Mucosa of descending colon (tissue), 3 donors: ENCODE data around the gene ENAH. TPM values are rescaled to one million over a fixed set of nuclear protein-coding genes. Genes with fewer than 3 reads are reported as not detected.
A peak's percentile ranks its signal among the peaks of the same experiment; 100 is the strongest.

ENCODE experiments used
- ATAC-seq: fragments of 200-7000 bp; cut with Tn5 transposase; one replicate; pipeline ENCODE4 v1.9.1; 2020; ENCODE audit warnings: mild to moderate bottlenecking, moderate library complexity
- DNase-seq, 3 donors: peaks; one replicate each; pipeline ENCODE4 v3.0.0-alpha.2; 2020
- H3K36me3 ChIP-seq: fragments of 200-600 bp; one replicate; pipeline ENCODE4 v1.8.0; 2021; ENCODE audit warnings: low read depth, mild to moderate bottlenecking
- H3K4me1 ChIP-seq: fragments of 200-600 bp; one replicate; pipeline ENCODE4 v1.8.0; 2021; ENCODE audit warnings: low read depth, mild to moderate bottlenecking
- H3K4me3 ChIP-seq: fragments of 200-600 bp; one replicate; pipeline ENCODE4 v1.8.0; 2021; ENCODE audit warnings: mild to moderate bottlenecking
- H3K9me3 ChIP-seq: fragments of 200-600 bp; one replicate; pipeline ENCODE4 v1.8.0; 2021; ENCODE audit warnings: mild to moderate bottlenecking
- CTCF ChIP-seq: fragments of 200-600 bp; IDR thresholded peaks from one replicate; pipeline ENCODE4 v1.8.0; 2022; ENCODE audit warnings: antibody characterized with exemption, mild to moderate bottlenecking
- intact Hi-C, 2 donors: fragments of 100-400 bp; cut with DNase I in 1 of 2; cut with micrococcal nuclease in 1 of 2; formaldehyde crosslinking; loops; one replicate each; pipeline versions ENCODE4 v1.11.0 to v1.11.1; 2022; cut with DNase I, micrococcal nuclease
- total RNA-seq, 3 donors: library from RNA; stranded (reverse); fragmentation: NEBNext Ultra II Directional in 2 of 3; extraction: Animal tissue kit (Norgen Biotek cat#: 25700) in 2 of 3; gene quantifications; one replicate each; pipeline versions ENCODE4 v1.2.1 to v1.2.4, GENCODE V29; 2021 to 2023
- donor health status: DM: no; HTN: no; CAD: no; lungs with moderate emphysema.
- donor health status: DM: no; HTN: no; CAD: no.
- donor health status: DM: no; HTN: yes; CAD: no.

Gene ENAH
- total RNA-seq, 3 donors from 2014 or later: 17.6 to 130 (median 41.3) TPM

GRCh38 chr1:225534135-225534534 lies 118.8 kb downstream of the ENAH start:
- intact Hi-C loops: no loop called here
- no peak for DNase-seq
- H3K4me1 ChIP-seq: peaks cover 13% of the 10 kb centered on the region

GRCh38 chr1:225533238-225533637 lies 119.7 kb downstream of the ENAH start:
- peak; percentile 91 for ATAC-seq
- no peak overlapping the region for H3K4me3 ChIP-seq
- no peaks in the 10 kb centered on the region for H3K36me3 ChIP-seq
- H3K9me3 ChIP-seq: no peaks in the 10 kb centered on the region
- peaks cover 13% of the 10 kb centered on the region for H3K4me1 ChIP-seq
- TF ChIP-seq CTCF: no peak
- intact Hi-C loops: no loop called here
- DNase-seq: no peak

More at GRCh38 chr1:225534135-225534534, 118.8 kb downstream of the ENAH start:
- no peaks in the 10 kb centered on the region for H3K36me3 ChIP-seq
- ATAC-seq: no peak
- no peaks in the 10 kb centered on the region for H3K9me3 ChIP-seq
- TF ChIP-seq CTCF: no peak
- H3K4me3 ChIP-seq: no peak overlapping the region

GRCh38 chr1:225532240-225532944 lies 120.5 kb downstream of the ENAH start:
- H3K4me3 ChIP-seq: no peak overlapping the region
- no peaks in the 10 kb centered on the region for H3K9me3 ChIP-seq
- H3K4me1 ChIP-seq: peaks cover 13% of the 10 kb centered on the region
- intact Hi-C loops: no loop called here
- ATAC-seq: no peak
- no peak for TF ChIP-seq CTCF
- no peak for DNase-seq
- no peaks in the 10 kb centered on the region for H3K36me3 ChIP-seq

- Histone ChIP-seq H3K4me3 (no peak overlapping the region), H3K9me3 (no peaks in the 10 kb centered on the region), H3K4me1 (peaks cover 13% of the 10 kb centered on the region), H3K36me3 (no peaks in the 10 kb centered on the region)
- intact Hi-C loops: no loop called here
- TF ChIP-seq CTCF: no peak
- no peak for ATAC-seq
- DNase-seq: no peak
Observed at GRCh38 chr1:225529726-225530125, 123.2 kb downstream of the ENAH start.

GRCh38 chr1:225527575-225527974 lies 125.3 kb downstream of the ENAH start:
- H3K36me3 ChIP-seq: no peaks in the 10 kb centered on the region
- ATAC-seq (peak; percentile 93), DNase-seq (peak in 1 of 3 donors; percentile 52)
- no peak for TF ChIP-seq CTCF
- peaks cover 13% of the 10 kb centered on the region for H3K4me1 ChIP-seq
- H3K4me3 ChIP-seq: no peak overlapping the region
- intact Hi-C loops: no loop called here
- no peaks in the 10 kb centered on the region for H3K9me3 ChIP-seq
